Esophagus muscularis mucosa (tissue), 4 donors: ENCODE measurements around the gene CSTA. TPM values are rescaled to one million over a fixed set of nuclear protein-coding genes. Genes with fewer than 3 reads are reported as not detected.

Experiments used
- DNase-seq: peaks from one replicate; pipeline ENCODE4 v3.0.0-alpha.2; 2017; ENCODE audit errors: extremely low spot score
- H3K27ac ChIP-seq, 4 donors: fragments of 200-600 bp; sonication (generic); replicated peaks in 1 of 4; 1 replicate in 3 of 4; 2 replicates in 1 of 4; pipeline ENCODE4 v1.5.1; 2016 to 2019; ENCODE audit warnings: mild to moderate bottlenecking in 1 of 4
- H3K27me3 ChIP-seq, 4 donors: fragments of 200-600 bp; sonication (generic); one replicate each; pipeline versions ENCODE4 v1.5.1 to v1.6.0; 2016 to 2019
- H3K36me3 ChIP-seq, 4 donors: fragments of 200-600 bp; sonication (generic); one replicate each; pipeline ENCODE4 v1.5.1; 2016 to 2019
- H3K4me1 ChIP-seq, 4 donors: fragments of 200-600 bp; sonication (generic); one replicate each; pipeline ENCODE4 v1.5.1; 2016 to 2019
- H3K4me3 ChIP-seq, 4 donors: fragments of 200-600 bp; sonication (generic); 1 replicate in 2 of 4; 2 replicates in 2 of 4; pipeline ENCODE4 v1.5.1; 2016 to 2019; ENCODE audit warnings: mild to moderate bottlenecking in 4 of 4, moderate library complexity in 1 of 4
- H3K9me3 ChIP-seq, 4 donors: fragments of 200-600 bp; sonication (generic); 1 replicate in 3 of 4; 2 replicates in 1 of 4; pipeline ENCODE4 v1.5.1; 2016 to 2019
- CTCF ChIP-seq, 3 experiments: fragments of 200-600 bp in 2 of 3; fragments of 450-650 bp in 1 of 3; sonication (generic) in 2 of 3; IDR thresholded peaks; one replicate each; pipeline ENCODE4 v1.5.1; 2017 to 2019; ENCODE audit warnings: antibody characterized with exemption in 3 of 3, mild to moderate bottlenecking in 2 of 3, moderate library complexity in 1 of 3
- EP300 ChIP-seq: sonication (generic); formaldehyde crosslinking; IDR thresholded peaks from one replicate; pipeline ENCODE4 v1.6.1; 2017; ENCODE audit warnings: antibody characterized with exemption
- POLR2A ChIP-seq: fragments of 450-650 bp; IDR thresholded peaks from one replicate; pipeline ENCODE4 v1.6.1; 2017; ENCODE audit warnings: antibody characterized with exemption, moderate library complexity, mild to moderate bottlenecking, low read depth
- POLR2AphosphoS5 ChIP-seq, 2 donors: sonication (generic); formaldehyde crosslinking; IDR thresholded peaks; one replicate each; pipeline ENCODE4 v1.6.1; 2017; ENCODE audit warnings: antibody characterized with exemption in 2 of 2
- WGBS: methylation state at CpG from one replicate; pipeline ENCODE4 v1.1.5; 2018; 5-methylcytosine and 5-hydroxymethylcytosine counted together
- intact Hi-C: fragments of 100-400 bp; cut with DNase I; formaldehyde crosslinking; loops from one replicate; pipeline ENCODE4 v1.15.1; 2023
- total RNA-seq, 4 donors: library from RNA; depleted of rRNA; stranded (reverse); fragments of >200 nt; gene quantifications; one replicate each; pipeline versions ENCODE4 v1.1.0 to v1.2.1, GENCODE V29; 2016

CSTA gene
- total RNA-seq, 4 donors from 2014 or later, result 1.3 to 3.5 (median 2.4) TPM

GRCh38 chr3:122305818-122306621 lies 19.0 kb upstream of the CSTA start:
- Histone ChIP-seq H3K4me1 (no peaks in the 10 kb centered on the region), H3K36me3 (no peaks in the 10 kb centered on the region), H3K27ac (no peak overlapping the region), H3K27me3 (no peaks in the 10 kb centered on the region), H3K9me3 (no peaks in the 10 kb centered on the region), H3K4me3 (no peak overlapping the region)
- WGBS, result 38% methylated on average over 3 of the region's 3 CpGs
- no peak for DNase-seq
- intact Hi-C loops, result no loop called here
- TF ChIP-seq CTCF (IDR thresholded peaks at IDR 0.05) (no peak), POLR2A (no peak), POLR2AphosphoS5 (IDR thresholded peaks at IDR 0.05) (no peak), EP300 (no peak)

DNA sequence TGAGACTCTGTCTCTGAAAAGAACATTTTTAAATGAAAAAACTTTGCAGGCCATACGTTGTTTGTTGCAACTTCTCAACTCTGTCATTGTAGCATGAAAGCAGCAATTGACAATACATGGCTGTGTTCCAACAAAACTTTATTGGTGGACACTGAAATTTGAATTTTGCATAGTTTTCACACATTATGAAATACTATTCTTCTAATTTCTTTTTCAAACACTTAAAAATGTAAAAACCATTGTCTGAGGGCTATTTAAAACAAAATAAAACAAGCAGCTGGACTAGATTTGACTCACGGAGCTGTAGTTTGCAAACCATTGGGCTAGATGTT lies 18.5 kb upstream of the CSTA start:
- Histone ChIP-seq H3K36me3 (no peaks in the 10 kb centered on the region), H3K4me1 (no peaks in the 10 kb centered on the region), H3K9me3 (no peaks in the 10 kb centered on the region), H3K4me3 (no peak overlapping the region), H3K27ac (no peak overlapping the region), H3K27me3 (no peaks in the 10 kb centered on the region)
- DNase-seq, result no peak
- intact Hi-C loops, result no loop called here
- TF ChIP-seq CTCF (IDR thresholded peaks at IDR 0.05) (no peak), EP300 (no peak), POLR2AphosphoS5 (IDR thresholded peaks at IDR 0.05) (no peak), POLR2A (no peak)
- 58% methylated on average over 2 of the region's 2 CpGs for WGBS

DNA sequence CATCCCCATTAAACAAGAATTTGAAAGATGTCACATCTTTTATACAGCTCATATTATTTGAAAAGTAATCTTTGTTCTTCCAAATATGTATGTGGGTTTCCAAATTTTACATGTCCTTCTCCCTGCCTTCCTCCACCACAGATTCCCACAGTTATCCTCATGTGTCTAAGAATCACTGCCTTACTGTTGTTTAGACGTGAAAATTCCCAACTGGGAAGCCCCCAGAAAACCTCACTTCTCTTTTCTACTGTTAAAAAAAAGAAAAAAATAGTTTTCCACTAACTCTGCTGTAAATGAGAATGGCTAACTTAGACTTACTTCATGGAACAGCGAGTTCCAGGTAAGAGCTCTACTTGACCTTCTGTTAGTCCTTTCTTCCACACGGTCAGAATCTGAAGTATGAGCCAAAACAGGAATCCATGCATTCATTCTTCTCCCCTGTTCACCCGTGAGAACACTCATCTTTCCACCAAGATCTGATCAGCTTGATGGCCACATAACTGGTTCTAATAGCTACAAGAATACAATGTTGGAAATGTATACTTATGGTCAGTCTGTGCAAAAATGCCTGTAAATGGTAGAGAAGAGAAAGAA lies 17.9 kb upstream of the CSTA start:
- intact Hi-C loops, result no loop called here
- Histone ChIP-seq H3K4me1 (no peaks in the 10 kb centered on the region), H3K4me3 (no peak overlapping the region), H3K9me3 (no peaks in the 10 kb centered on the region), H3K27me3 (no peaks in the 10 kb centered on the region), H3K36me3 (no peaks in the 10 kb centered on the region), H3K27ac (no peak overlapping the region)
- no peak for DNase-seq
- WGBS, result 69% methylated on average over 4 of the region's 4 CpGs
- no peak for TF ChIP-seq EP300
- TF ChIP-seq POLR2AphosphoS5 (IDR thresholded peaks at IDR 0.05), result no peak
- TF ChIP-seq POLR2A, result no peak
- TF ChIP-seq CTCF (IDR thresholded peaks at IDR 0.05), result no peak

- H3K4me3 ChIP-seq, result no peak overlapping the region
- TF ChIP-seq CTCF (IDR thresholded peaks at IDR 0.05), result no peak
- TF ChIP-seq POLR2AphosphoS5 (IDR thresholded peaks at IDR 0.05), result no peak
- TF ChIP-seq EP300, result no peak
- no peak for TF ChIP-seq POLR2A
- no peaks in the 10 kb centered on the region for H3K36me3 ChIP-seq
- H3K4me1 ChIP-seq, result no peaks in the 10 kb centered on the region
- no peaks in the 10 kb centered on the region for H3K9me3 ChIP-seq
- H3K27ac ChIP-seq, result no peak overlapping the region
- no peaks in the 10 kb centered on the region for H3K27me3 ChIP-seq
- intact Hi-C loops, result no loop called here
- no peak for DNase-seq
Measured at GRCh38 chr3:122307976-122308375, 17.1 kb upstream of the CSTA start.

- peaks cover 0 to 5% (median 0%) of the 10 kb centered on the region in 4 donors for H3K27me3 ChIP-seq
- no peaks in the 10 kb centered on the region for H3K4me1 ChIP-seq
- H3K36me3 ChIP-seq, result no peaks in the 10 kb centered on the region
- H3K4me3 ChIP-seq, result no peak overlapping the region
- no peak overlapping the region for H3K27ac ChIP-seq
- no peak for TF ChIP-seq CTCF (IDR thresholded peaks at IDR 0.05)
- no peak for TF ChIP-seq EP300
- TF ChIP-seq POLR2AphosphoS5 (IDR thresholded peaks at IDR 0.05), result no peak
- no peak for TF ChIP-seq POLR2A
- DNase-seq, result no peak
- 7% methylated on average over 1 of the region's 1 CpG for WGBS
- intact Hi-C loops, result no loop called here
- H3K9me3 ChIP-seq, result no peaks in the 10 kb centered on the region
Measured at GRCh38 chr3:122310361-122310760, 14.7 kb upstream of the CSTA start.
